HG03103 (cell line): ENCODE data around the gene METTL2A.
"Not testable (repeated sequence)": the region's sequence is repeated elsewhere in the genome, so short reads cannot be mapped to it uniquely, and the experiment has no call there.

Experiments used
- ATAC-seq: cut with Tn5 transposase; IDR thresholded peaks from one replicate; pipeline ENCODE4 v1.9.1; 2021; ENCODE audit warnings: low read depth; ENCODE audit not compliant: unreplicated experiment

METTL2A gene

DNA sequence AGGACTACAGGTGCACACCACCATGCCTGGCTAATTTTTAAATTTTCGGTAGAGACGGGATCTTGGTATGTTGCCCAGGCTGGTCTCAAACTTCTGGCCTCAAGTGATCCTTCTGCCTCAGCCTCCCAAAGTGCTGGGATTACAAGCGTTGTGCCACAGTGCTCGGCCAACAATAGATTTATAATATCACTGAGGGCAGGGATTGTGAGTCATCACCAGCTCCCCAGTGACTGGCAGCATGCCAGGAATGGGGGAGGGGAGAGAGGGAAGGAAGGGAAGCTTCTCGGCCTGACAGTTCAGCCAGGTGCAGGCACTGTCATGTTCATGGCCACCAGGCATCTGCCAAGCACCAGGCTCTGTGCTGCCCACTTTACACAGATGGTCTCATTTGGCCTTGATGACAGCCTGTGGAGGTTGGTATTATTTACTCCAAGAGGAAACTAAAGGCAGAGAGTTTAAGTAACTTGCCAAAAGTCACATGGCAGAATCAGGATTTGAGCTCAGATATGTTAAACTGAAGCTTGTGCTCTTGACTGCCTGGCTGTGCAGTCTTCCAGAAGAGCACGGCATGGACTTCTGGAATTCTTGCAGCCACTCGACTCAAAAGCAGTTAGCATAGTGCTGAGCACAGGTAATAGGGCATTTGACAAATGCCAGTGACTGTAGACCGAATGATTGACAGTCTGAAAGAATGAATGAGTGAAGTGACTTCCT lies 47.1 kb downstream of the METTL2A start:
- ATAC-seq = not testable (repeated sequence)

DNA sequence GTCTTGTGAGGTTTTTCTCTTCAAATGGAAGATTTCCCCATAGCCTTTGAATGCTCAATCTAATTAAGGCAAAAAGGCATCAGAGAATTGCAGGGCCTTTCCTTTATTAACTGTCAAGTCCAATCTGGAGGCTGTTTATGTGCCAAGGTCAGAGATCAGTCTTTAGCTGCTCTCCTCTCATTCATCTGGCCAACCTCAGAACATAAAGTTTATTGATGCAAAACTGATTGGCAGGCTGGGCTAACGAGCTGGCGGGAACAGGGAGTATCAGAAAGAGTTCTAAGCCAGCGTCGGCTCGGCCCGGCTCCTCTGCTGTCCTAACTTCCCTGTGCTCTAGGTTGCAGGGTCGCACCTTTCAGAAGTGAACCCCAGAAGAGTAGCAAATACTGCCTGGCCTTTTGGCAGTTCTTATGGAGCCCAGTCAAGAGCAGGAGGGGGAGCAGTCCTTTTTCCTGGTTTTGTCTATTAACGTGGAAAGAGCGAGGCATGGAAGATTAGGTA lies 47.7 kb downstream of the METTL2A start:
- ATAC-seq = not testable (repeated sequence)

- ATAC-seq = not testable (repeated sequence)
Measured at GRCh38 chr17:62473030-62473982, 49.6 kb downstream of the METTL2A start.

- ATAC-seq = not testable (repeated sequence)
Measured at GRCh38 chr17:62477111-62477510, 53.4 kb downstream of the METTL2A start.

DNA sequence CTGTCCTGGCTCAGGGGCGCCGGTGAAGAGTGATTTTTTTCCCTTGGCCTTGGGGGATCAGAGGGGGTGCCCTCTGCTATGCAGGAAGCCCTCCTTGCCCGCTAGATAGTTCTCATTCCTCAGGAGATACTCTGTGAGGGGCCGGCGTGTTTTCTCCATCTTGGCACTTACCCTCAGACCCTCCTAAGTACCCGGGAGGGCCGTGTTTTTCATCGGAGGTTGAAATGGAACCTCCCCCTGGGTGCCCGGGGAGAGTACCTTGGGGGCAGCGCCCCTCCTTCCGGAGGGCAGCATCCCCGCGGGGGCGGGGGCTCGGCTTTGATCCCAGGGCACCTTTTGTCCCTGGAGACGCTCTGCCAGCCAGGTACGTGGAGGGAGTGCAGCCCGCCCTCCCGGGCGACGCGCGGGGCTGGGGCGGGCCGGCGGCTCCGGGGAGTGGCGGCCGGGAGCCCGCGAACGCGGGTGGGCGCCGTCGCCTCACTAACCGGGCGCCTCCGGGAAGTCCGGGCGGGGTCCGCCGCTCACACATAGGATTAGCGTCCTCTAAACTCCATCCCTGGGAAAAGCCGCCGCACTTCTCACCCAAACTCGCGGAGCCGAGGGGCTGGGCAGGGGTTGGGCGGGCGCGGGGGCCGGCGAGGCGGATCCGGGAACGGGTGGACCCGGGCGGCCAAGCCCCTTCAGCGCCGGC lies 54.2 kb downstream of the METTL2A start:
- peak; percentile 18 for ATAC-seq

- peak; percentile 63 for ATAC-seq
Measured at GRCh38 chr17:62478424-62478879, 54.8 kb downstream of the METTL2A start, which contains the start of gene TLK2. Gene TLK2 (plus strand): TSS chr17:62478825. CDS start chr17:62481126, 2,301 bp downstream.

- peak; percentile 32 for ATAC-seq
Measured at GRCh38 chr17:62478880-62479638, 55.4 kb downstream of the METTL2A start.

DNA sequence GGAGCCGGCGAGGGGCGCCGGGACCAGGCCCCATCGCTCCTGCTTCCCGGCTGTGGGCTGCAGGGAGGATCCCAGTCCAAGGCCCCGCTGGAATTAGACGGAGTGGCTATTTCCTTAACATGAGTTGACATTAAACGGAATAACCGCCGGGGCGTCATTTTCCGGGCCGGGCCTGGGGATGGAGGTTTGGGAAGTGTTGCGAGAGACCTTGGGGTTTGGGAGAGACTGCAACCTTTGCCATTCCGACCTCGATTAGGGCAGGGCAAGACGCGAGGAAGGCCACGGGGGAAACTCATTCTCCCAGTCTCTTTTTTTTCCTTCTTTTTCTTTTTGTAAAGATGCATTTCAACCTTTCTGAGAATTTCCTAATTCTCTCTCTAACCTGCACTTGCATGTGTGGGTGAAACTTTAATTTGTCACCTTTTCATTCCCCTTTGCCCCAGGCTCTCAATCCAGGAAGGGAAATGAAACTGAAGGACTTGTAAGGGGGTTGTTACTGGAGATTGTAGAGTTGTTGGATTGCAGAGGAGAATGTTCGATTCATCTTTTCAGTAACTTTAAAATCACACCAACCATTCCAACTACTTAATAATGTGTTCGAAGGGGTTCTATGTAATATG lies 56.1 kb downstream of the METTL2A start:
- not testable (repeated sequence) for ATAC-seq

DNA sequence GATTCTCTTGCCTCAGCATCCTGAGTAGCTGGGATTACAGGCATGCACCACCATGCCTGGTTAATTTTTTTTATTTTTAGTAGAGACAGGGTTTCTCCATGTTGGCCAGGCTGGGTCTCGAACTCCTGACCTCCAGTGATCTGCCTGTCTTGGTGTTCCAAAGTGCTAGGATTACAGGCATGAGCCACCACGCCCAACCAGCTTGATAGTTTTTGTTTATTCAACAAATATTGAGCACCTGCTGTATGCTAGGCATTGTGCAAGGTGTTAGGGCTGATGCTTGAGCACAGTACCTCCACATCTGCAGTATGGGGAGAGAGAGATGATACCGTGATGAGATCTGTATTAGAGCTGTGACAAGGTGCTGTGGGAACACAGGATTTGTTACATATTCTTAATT lies 58.9 kb downstream of the METTL2A start:
- not testable (repeated sequence) for ATAC-seq

DNA sequence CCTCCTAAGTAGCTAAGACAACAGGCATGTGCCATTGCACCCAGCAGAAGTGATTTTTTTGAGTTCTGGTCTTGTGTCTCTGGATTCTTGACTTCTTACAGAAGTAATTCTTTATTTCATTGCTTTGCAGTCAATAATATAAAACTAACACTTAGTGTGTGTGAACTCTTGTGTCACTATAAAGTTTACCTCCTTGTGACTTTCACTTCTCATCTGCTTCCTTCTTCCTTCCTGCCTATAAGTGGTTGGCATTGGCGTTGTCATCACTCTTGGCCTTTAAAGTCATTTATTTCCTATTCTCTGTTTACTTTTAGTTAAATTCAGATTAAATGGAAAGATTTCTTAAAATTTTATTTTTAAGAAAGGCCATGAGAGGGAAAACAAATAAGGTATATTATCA lies 67.3 kb downstream of the METTL2A start:
- ATAC-seq = not testable (repeated sequence)

DNA sequence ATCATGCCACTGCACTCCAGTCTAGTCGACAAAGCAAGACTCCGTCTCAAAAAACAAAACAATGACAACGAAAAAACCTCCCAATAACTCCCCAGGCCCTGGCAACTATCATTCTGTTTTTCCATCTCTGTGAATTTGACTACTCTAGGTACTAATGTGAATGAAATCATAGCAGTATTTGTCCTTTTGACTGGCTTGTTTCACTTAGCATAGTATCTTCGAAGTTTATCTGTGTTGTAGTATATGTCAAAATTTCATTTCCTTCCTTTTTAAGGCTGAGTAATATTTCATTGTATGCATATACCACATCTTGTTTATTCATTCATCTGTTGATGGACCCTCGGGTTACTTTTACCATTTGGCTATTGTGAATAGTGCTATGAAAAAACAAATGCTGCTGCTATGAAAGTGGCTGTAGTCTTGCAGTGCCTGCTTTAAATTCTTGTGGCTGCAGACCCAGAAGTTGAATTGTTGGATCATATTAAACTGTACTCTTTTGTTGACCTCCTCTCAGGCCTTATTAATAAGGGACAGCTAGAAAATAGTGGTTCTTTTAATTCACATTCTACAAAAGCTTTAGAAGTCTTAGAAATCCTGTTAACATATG lies 69.5 kb downstream of the METTL2A start:
- not testable (repeated sequence) for ATAC-seq

DNA sequence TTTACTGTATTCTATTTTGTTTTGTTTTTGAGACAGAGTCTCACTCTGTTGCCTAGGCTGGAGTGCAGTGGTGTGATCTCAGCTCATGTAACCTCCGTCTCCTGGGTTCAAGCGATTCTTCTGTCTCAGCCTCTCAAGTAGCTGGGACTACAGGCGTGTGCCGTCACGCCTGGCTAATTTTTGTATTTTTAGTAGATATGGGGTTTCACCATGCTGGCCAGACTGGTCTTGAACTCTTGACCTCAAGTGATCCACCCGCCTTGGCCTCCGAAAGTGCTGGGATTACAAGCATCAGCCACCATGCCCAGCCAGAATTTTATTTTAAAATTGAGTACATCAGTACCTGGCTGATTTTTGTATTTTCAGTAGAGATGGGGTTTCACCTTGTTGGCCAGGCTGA lies 70.4 kb downstream of the METTL2A start:
- not testable (repeated sequence) for ATAC-seq

DNA sequence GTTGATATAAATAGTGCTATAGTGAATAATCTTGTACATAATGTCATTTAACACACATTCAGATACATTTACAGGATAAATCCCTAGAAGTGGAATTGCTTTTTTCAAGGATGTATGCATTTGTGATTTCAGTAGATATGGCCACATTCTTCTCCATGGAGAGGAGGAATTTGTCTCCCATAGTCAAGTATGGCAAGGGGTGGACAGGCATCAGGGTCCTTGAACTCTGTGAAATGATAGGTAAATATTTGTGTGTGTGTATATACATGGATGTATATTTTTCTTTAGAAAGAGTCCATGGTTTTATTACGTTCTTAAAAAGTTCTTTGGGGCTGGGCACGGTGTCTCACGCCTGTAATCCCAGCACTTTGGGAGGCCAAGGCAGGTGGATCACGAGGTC lies 72.6 kb downstream of the METTL2A start:
- not testable (repeated sequence) for ATAC-seq

DNA sequence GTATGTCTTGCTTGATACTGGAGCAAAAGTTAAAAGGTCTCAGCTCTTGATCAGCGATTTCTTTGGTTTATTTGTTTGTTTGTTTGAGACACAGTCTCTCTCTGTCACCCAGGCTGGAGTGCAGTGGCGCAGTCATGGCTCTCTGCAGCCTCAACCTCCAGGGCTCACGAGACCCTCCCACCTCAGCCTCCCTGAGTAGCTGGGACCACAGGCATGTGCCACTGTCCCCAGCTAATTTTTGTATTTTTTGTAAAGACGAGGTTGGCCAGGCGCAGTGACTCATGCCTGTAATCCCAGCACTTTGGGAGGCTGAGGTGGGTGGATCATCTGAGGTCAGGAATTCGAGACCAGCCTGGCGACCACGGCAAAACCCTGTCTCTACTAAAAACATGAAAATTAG lies 75.1 kb downstream of the METTL2A start:
- not testable (repeated sequence) for ATAC-seq
